Measurements from ENCODE around the gene IL1RAPL1. TPM values are rescaled to one million over a fixed set of nuclear protein-coding genes. Genes with fewer than 3 reads are reported as not detected.
"Not testable (repeated sequence)": the region's sequence is repeated elsewhere in the genome, so short reads cannot be mapped to it uniquely, and the experiment has no call there.

The IL1RAPL1 gene
- total RNA-seq, 2 experiments from 2014 or later: not detected

GRCh38 chrX:28756175-28756574 is 168.9 kb downstream of the IL1RAPL1 start:
- Mint-ChIP-seq H3K4me3 (no peak overlapping the region), H3K27me3 (no peaks in the 10 kb centered on the region), H3K9me3 (peaks cover 3% of the 10 kb centered on the region), H3K4me1 (no peaks in the 10 kb centered on the region), H3K36me3 (ENCODE audit: low read depth) (no peaks in the 10 kb centered on the region), H3K27ac (no peak overlapping the region)
- CTCF ChIA-PET: no interaction called here
- no peak for DNase-seq
- POLR2A ChIA-PET: no interaction called here

- Mint-ChIP-seq H3K27me3 (no peaks in the 10 kb centered on the region), H3K4me3 (no peak overlapping the region), H3K9me3 (peaks cover 3% of the 10 kb centered on the region), H3K27ac (no peak overlapping the region), H3K4me1 (no peaks in the 10 kb centered on the region), H3K36me3 (ENCODE audit: low read depth) (no peaks in the 10 kb centered on the region)
- DNase-seq: no peak
- CTCF ChIA-PET: no interaction called here
- POLR2A ChIA-PET: no interaction called here
Measured at GRCh38 chrX:28756647-28757046, 169.4 kb downstream of the IL1RAPL1 start.

GRCh38 chrX:28757290-28757689 is 170.0 kb downstream of the IL1RAPL1 start:
- Mint-ChIP-seq H3K4me1 (no peaks in the 10 kb centered on the region), H3K27me3 (no peaks in the 10 kb centered on the region), H3K27ac (no peak overlapping the region), H3K9me3 (peaks cover 3% of the 10 kb centered on the region), H3K36me3 (ENCODE audit: low read depth) (no peaks in the 10 kb centered on the region), H3K4me3 (no peak overlapping the region)
- no peak for DNase-seq
- ChIA-PET POLR2A (no interaction called here), CTCF (no interaction called here)

GRCh38 chrX:28766561-28766960 is 179.3 kb downstream of the IL1RAPL1 start:
- H3K27me3 Mint-ChIP-seq; DNase-seq; H3K36me3 Mint-ChIP-seq (ENCODE audit: low read depth); H3K9me3 Mint-ChIP-seq; H3K4me1 Mint-ChIP-seq; H3K4me3 Mint-ChIP-seq; H3K27ac Mint-ChIP-seq; CTCF ChIA-PET; POLR2A ChIA-PET: not testable (repeated sequence)

GRCh38 chrX:28773807-28774206 is 186.6 kb downstream of the IL1RAPL1 start:
- no peaks in the 10 kb centered on the region for H3K27me3 Mint-ChIP-seq
- no peaks in the 10 kb centered on the region for H3K9me3 Mint-ChIP-seq
- no peak for DNase-seq
- H3K4me1 Mint-ChIP-seq: no peaks in the 10 kb centered on the region
- ChIA-PET POLR2A (no interaction called here), CTCF (no interaction called here)
- no peak overlapping the region for H3K4me3 Mint-ChIP-seq
- no peak overlapping the region for H3K27ac Mint-ChIP-seq
- no peaks in the 10 kb centered on the region for H3K36me3 Mint-ChIP-seq (ENCODE audit: low read depth)

- no peaks in the 10 kb centered on the region for H3K36me3 Mint-ChIP-seq (ENCODE audit: low read depth)
- H3K4me3 Mint-ChIP-seq: no peak overlapping the region
- H3K27ac Mint-ChIP-seq: no peak overlapping the region
- CTCF ChIA-PET: no interaction called here
- H3K27me3 Mint-ChIP-seq: no peaks in the 10 kb centered on the region
- H3K4me1 Mint-ChIP-seq: no peaks in the 10 kb centered on the region
- DNase-seq: no peak
- POLR2A ChIA-PET: no interaction called here
- no peaks in the 10 kb centered on the region for H3K9me3 Mint-ChIP-seq
Measured at GRCh38 chrX:28787206-28787605, 200.0 kb downstream of the IL1RAPL1 start.

GRCh38 chrX:28800671-28801070 is 213.4 kb downstream of the IL1RAPL1 start:
- H3K36me3 Mint-ChIP-seq (ENCODE audit: low read depth); H3K27me3 Mint-ChIP-seq; POLR2A ChIA-PET; H3K4me3 Mint-ChIP-seq; DNase-seq; H3K4me1 Mint-ChIP-seq; CTCF ChIA-PET; H3K27ac Mint-ChIP-seq: not testable (repeated sequence)
- H3K9me3 Mint-ChIP-seq: peaks cover 14% of the 10 kb centered on the region

- ChIA-PET POLR2A (no interaction called here), CTCF (no interaction called here)
- Mint-ChIP-seq H3K27me3 (no peaks in the 10 kb centered on the region), H3K36me3 (ENCODE audit: low read depth) (no peaks in the 10 kb centered on the region), H3K4me1 (no peaks in the 10 kb centered on the region), H3K4me3 (no peak overlapping the region), H3K27ac (no peak overlapping the region), H3K9me3 (peaks cover 9% of the 10 kb centered on the region)
- no peak for DNase-seq
Measured at GRCh38 chrX:28802625-28803024, 215.4 kb downstream of the IL1RAPL1 start.

- DNase-seq: no peak
- no peaks in the 10 kb centered on the region for H3K36me3 Mint-ChIP-seq (ENCODE audit: low read depth)
- no peak overlapping the region for H3K4me3 Mint-ChIP-seq
- CTCF ChIA-PET: no interaction called here
- POLR2A ChIA-PET: no interaction called here
- H3K9me3 Mint-ChIP-seq: no peaks in the 10 kb centered on the region
- no peaks in the 10 kb centered on the region for H3K4me1 Mint-ChIP-seq
- H3K27me3 Mint-ChIP-seq: no peaks in the 10 kb centered on the region
- no peak overlapping the region for H3K27ac Mint-ChIP-seq
Measured at GRCh38 chrX:28835991-28836390, 248.7 kb downstream of the IL1RAPL1 start.

GRCh38 chrX:28843817-28844216 is 256.6 kb downstream of the IL1RAPL1 start:
- ChIA-PET POLR2A (no interaction called here), CTCF (no interaction called here)
- Mint-ChIP-seq H3K4me1 (no peaks in the 10 kb centered on the region), H3K36me3 (ENCODE audit: low read depth) (no peaks in the 10 kb centered on the region), H3K9me3 (peaks cover 3% of the 10 kb centered on the region), H3K27me3 (no peaks in the 10 kb centered on the region), H3K4me3 (no peak overlapping the region), H3K27ac (no peak overlapping the region)
- DNase-seq: no peak

GRCh38 chrX:28847423-28847822 is 260.2 kb downstream of the IL1RAPL1 start:
- CTCF ChIA-PET: no interaction called here
- POLR2A ChIA-PET: no interaction called here
- Mint-ChIP-seq H3K9me3 (peaks cover 3% of the 10 kb centered on the region), H3K27ac (no peak overlapping the region), H3K27me3 (no peaks in the 10 kb centered on the region), H3K4me3 (no peak overlapping the region), H3K36me3 (ENCODE audit: low read depth) (no peaks in the 10 kb centered on the region), H3K4me1 (no peaks in the 10 kb centered on the region)
- no peak for DNase-seq

- ChIA-PET POLR2A (no interaction called here), CTCF (no interaction called here)
- Mint-ChIP-seq H3K27ac (no peak overlapping the region), H3K4me3 (no peak overlapping the region), H3K27me3 (no peaks in the 10 kb centered on the region), H3K9me3 (peaks cover 3% of the 10 kb centered on the region), H3K4me1 (no peaks in the 10 kb centered on the region), H3K36me3 (ENCODE audit: low read depth) (no peaks in the 10 kb centered on the region)
- DNase-seq: no peak
Measured at GRCh38 chrX:28848707-28849106, 261.5 kb downstream of the IL1RAPL1 start.

GRCh38 chrX:28850955-28851354 is 263.7 kb downstream of the IL1RAPL1 start:
- CTCF ChIA-PET: no interaction called here
- H3K36me3 Mint-ChIP-seq (ENCODE audit: low read depth): no peaks in the 10 kb centered on the region
- H3K27ac Mint-ChIP-seq: no peak overlapping the region
- no peaks in the 10 kb centered on the region for H3K27me3 Mint-ChIP-seq
- POLR2A ChIA-PET: no interaction called here
- no peaks in the 10 kb centered on the region for H3K4me1 Mint-ChIP-seq
- no peak overlapping the region for H3K4me3 Mint-ChIP-seq
- no peak for DNase-seq
- H3K9me3 Mint-ChIP-seq: peaks cover 6% of the 10 kb centered on the region

GRCh38 chrX:28851871-28852270 is 264.6 kb downstream of the IL1RAPL1 start:
- CTCF ChIA-PET: no interaction called here
- no peaks in the 10 kb centered on the region for H3K27me3 Mint-ChIP-seq
- H3K9me3 Mint-ChIP-seq: peaks cover 3% of the 10 kb centered on the region
- no peaks in the 10 kb centered on the region for H3K36me3 Mint-ChIP-seq (ENCODE audit: low read depth)
- no peak overlapping the region for H3K4me3 Mint-ChIP-seq
- H3K27ac Mint-ChIP-seq: no peak overlapping the region
- H3K4me1 Mint-ChIP-seq: no peaks in the 10 kb centered on the region
- DNase-seq: no peak
- POLR2A ChIA-PET: no interaction called here

GRCh38 chrX:28854637-28855036 is 267.4 kb downstream of the IL1RAPL1 start:
- ChIA-PET CTCF (no interaction called here), POLR2A (no interaction called here)
- Mint-ChIP-seq H3K27ac (no peak overlapping the region), H3K36me3 (ENCODE audit: low read depth) (no peaks in the 10 kb centered on the region), H3K27me3 (no peaks in the 10 kb centered on the region), H3K9me3 (peaks cover 3% of the 10 kb centered on the region), H3K4me3 (no peak overlapping the region), H3K4me1 (no peaks in the 10 kb centered on the region)
- DNase-seq: no peak
